Activated naive CD4-positive, alpha-beta T cell treated with anti-CD3 and anti-CD28 coated beads, Interleukin-2, amount 50 U/mL, for 16 hours (primary cell): ENCODE results near the gene SAMD14.

Source experiments
- DNase-seq: peaks from one replicate; pipeline ENCODE4 v3.0.0-alpha.2; 2020

Gene SAMD14

DNA sequence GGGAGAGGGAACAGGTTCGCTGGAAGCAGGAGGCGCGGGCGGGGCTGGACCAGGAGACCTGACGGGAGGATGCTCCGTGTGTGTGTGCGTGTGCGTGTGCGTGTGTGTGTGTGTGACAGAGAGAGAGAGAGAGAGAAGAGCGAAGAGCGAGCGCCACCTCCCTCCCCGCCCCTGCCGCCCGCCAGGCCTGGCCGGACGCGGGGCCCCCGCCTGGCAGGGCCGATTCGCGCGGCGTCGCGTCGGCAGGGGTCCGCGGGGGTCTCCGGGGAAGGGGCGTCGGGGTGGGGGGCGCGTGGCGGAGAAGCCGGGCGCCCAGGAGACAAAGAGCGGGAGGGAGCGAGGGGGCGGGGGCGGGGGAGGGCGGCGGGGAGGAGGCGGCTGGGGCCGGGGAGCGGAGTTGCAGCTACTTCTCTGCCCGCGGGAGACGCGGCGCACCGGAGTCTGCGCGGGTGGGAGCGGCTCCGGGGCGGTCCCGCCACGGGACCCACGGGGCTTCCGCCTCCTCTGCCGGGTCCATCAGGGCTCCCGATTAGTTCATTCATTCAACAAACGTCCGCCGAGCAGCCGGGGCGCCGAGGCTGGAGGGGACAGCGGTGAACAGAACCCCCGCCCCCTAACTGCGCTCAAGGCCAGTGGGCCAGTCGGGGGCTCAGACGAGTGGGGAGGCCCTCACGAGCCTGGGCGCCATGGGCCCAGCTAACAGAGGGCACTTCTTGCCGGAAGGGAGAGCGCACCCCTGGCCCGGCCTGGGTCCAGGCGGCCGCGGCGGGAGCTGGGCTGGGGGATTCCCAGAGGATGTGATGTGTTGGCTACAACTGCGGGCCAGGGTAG, at the start of gene SAMD14:
Gene SAMD14 (minus strand): TSS at position 433 of the 831 bp plus-strand sequence. CDS start 5,201 bp downstream, outside the sequence.
- peak; percentile 49 for DNase-seq

DNA sequence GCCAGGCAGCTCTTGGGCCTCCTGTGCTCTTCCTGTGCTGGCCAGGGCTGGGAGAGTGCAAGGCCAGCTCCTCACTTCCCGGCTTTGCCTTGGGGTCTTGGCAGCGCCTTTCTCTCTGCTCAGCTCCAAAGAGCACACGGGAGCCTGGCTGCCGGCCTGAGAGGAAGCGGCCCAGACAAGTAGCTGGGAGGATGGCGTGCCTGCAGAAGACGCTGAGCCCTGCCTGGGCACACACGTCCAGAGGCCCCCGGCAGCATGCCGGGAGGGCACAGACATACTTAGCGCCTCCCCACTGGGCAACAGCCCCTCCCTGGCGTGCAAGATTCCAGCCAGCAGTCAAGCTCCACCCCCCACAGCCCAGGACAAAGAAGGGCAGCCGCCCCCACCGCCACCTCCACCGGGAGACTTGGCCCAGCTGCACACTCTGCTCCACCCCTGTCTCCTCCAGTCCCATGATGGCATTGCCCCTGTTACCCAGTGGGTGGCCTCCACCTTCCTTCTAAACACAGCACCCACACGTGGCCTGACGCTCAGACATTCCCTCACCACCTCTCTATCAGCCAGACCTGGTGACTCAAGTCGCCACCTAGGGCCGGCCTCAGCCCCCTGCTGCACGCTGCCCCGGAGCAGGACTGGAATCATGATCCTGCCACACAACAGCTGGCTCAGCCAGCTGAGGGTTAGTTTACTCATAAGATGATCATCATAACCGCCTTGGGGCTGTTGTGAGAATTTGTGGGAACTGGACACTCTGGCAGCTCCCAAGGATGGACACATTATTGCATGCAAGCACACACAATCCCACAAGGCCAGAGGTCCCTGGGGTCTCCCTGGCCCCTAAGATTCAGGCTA, 48.2 kb upstream of the SAMD14 start:
- peak; percentile 39 for DNase-seq

DNA sequence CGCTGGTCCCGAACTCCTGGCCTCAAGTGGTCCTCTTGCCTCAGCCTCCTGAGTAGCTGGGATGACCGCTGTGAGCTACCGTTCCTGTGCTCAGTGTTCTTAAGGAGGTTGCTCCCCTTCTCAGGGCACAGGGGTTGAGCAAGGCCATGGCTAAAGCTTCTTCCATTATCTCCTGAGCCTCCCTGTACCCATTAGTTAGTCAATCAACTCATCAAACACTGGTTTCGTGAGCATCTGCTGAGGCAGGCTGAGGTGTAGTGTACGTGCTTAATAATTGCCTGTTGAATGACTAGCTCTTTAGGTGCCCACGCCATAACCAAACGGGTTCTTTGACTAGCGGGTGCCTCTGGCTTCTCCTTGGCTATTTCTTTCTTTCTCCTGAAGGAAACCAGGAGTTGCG, 47.5 kb upstream of the SAMD14 start:
- no peak for DNase-seq

DNA sequence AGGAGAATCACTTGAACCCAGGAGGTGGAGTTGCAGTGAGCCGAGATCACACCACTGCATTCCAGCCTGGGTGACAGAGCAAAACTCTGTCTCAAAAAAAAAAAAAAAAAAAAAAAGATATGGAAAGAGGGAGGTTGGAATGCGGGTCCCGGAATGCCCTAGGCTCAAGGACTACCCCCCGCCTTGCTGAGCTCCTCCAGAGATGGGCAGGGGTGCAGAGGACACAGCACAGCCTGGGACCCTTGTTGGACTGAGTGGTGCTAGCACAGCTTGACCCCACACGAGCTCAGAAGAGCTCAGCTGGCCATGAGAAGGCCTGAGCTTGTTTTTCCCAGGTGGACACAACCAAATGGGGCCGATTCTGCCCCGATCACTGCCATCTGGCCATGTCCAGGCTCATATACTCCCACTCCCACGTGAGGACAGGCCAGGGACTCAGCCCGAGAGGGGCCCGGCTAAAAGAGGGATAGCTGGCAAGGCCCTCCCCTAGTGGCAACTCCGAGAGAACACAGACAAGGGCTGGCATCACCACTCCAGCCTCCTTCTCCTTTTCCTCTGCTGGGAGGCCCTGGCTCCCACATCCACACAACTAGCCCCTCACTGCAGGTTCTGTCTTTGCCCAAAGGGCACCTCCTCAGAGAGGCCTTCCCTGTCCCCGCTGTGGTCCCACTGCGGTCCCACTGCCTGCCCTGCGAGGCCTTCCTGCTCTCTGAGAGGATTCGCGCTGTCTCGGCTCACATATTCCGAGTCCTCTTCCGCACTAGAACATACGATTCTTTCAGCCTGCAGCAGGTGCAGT, 46.8 kb upstream of the SAMD14 start:
- DNase-seq = no peak

DNA sequence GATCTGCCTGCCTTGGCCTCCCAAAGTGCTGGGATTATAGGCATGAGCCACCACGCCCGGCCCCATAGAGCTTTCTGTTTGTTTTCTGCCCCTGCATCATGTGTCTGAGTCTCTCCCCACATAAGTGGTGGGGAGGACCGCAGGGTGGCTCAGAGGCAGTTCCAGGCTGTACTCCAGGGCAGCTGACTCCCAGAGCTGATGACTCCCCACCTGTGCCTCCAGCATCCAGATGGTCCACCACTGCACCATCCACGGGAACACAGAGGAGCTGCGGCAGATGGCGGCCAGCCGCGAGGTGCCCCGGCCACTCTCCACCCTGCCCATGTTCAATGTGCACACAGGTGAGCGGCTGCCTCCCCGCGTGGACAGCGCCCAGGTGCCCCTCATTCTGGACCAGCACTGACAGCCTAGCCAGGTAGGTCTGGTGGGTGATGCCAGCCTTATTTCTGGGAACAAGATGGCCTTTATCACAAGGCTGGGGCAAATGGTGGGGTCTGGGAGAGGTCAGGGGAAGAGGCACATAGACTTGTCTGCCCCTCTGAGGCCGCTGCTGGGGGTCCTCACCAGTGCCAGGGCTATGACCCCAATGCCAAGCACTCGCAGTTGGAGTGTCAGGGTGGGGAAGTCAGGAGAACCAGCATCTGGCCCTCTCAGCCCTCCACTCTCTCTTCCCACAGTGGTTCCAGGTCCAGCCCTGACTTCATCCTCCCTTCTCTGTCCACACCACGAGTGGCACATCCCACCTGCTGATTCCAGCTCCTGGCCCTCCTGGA, 45.3 kb upstream of the SAMD14 start:
- no peak for DNase-seq

DNA sequence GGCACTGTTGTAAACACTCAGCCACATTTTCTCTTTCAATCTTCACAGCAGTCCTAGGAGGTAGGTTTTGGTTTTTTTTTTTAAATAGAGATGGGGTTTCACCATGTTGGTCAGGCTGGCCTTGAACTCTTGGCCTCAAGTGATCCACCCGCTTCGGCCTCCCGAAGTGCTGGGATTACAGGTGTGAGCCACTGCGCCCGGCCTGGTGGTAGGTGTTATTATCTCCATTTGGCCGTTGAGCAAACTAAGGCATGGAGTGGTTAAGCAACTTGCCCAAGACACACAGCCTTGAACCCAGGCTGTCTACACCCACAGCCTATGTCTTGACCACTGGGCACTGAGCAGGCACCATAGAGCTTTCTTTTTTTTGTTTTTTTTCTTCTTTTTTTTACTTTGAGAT, 44.5 kb upstream of the SAMD14 start:
- no peak for DNase-seq

DNA sequence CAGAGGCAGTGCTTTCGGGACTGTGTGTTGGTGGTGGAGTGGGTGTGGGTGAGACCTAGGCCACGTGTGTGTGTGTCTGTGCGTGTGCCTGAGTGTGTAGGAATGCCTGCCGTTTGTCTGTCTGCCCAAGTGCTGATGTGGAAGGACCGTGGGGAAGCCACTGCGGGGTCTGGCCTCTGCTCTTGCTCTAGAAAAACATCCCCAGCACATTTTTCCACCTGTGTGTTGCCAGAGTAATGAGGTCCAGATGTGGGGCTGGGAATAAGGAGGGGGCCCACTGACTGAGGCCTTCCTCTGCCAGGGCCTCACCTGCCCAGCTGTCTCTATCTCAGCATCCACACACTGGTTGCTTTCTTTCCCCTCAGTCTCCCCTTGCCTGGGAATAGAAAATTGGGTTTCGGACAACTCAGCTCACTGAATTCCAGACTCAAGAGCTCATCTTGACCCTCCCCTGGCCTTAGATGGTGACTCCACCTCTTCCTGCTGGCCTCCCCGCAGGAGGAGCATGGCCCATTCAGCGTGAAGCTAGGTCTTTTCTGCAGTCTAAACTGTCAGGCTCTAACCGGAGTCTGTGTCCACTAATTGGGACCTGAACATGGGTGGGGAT, 43.5 kb upstream of the SAMD14 start:
- DNase-seq = no peak

DNA sequence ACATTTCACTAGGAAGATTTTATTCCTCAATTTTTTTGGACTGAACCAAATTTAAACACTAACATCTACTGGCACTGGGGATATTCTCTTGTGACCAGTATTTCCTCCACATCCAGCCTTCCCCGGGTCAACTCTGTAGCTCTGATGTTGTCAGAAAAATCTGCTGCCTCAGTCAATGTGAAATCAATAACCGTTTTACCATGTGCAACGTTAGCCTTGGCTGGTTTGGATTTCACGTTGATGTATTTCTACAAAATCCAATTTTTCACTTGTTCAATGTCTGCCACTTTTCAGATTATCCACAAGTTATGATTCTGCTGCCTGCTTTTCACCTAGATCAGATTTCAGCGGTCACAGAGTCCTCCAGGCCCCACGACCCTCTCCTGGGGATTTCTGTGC, 43.0 kb upstream of the SAMD14 start:
- no peak for DNase-seq

DNA sequence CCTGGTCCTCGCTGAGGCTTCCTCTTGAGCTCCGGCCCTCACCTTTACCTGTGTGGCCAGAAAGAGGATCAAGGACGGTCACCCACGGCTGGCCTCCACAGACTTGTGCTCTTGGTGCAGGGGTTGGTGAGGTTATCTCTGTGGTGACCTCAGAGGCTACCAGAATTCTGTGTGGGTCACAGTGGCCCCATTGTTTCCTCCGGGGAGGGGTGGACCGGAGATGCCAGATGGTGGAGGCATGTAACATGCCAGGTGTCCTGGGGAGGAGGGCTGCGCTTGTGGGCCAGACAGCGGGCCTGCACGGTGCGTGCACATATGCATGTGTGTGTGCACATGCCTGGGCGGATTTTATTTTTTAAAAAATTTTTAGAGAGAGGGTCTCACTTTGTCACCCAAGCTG, 42.2 kb upstream of the SAMD14 start:
- no peak for DNase-seq

DNA sequence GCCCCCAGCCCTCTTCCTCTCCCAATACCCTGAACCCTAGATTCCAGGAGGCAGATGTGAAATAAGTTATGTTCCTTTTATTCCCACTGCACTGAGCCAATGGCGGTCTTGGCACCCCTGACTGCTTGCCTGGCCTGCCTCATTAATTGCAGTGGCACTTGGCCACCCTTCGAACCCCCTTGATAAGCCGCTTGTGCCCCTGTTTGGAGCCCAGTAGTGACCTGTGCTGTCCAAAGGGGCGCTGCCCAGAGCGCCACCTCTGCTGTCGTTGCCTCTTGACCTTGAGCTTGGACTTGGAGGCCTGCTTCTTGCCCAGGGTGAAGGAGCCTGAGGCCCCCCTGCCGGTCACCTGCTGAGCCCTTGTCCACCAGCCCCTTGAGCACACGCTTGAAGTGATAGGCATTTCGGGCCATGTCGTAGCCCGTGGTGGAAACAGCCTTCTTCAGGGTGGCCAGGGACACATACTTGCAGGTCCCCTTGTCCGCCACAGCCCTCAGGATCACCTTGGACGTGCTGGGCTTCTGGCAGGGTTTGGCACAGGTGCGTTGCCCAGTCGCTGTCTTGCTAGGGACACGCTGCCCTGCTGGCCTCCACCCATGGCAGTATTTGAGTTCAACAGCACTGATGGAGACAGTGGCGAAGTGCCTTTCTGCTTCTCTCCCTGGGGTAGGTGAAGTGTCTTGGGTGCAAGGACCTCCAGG, 41.6 kb upstream of the SAMD14 start:
- DNase-seq = no peak

DNA sequence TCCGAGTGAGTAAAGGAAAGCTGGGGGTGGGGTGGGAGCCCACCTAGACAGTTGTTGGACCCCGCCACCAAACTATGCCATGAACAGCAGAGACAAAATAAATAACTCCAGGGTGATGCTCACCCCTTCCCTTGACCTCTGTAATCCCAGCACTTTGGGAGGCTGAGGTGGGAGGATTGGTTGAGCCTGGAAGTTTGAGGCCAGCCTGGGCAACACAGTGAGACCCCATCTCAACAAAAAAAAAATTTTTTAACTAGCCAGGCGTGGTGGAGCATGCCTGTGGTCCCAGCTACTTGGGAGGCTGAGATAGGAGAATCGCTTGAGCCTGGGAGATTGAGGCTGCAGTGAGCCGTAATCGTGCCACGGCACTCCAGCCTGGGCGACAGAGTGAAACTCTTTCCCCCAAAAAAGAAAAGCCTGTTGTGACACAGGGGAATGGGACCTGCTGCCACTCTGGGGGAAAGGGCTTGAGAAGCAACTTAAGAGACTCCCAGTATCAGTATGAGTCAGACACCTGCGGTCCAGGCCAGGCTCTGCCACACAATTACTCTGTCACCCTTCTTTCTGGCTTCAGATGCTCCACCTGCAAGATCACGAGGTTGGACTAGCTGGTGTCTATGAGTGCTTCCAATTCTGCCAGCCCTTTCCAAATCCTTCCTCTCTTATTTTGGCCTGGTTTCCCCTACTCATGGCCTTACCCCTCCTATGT, 40.9 kb upstream of the SAMD14 start:
- DNase-seq = no peak

DNA sequence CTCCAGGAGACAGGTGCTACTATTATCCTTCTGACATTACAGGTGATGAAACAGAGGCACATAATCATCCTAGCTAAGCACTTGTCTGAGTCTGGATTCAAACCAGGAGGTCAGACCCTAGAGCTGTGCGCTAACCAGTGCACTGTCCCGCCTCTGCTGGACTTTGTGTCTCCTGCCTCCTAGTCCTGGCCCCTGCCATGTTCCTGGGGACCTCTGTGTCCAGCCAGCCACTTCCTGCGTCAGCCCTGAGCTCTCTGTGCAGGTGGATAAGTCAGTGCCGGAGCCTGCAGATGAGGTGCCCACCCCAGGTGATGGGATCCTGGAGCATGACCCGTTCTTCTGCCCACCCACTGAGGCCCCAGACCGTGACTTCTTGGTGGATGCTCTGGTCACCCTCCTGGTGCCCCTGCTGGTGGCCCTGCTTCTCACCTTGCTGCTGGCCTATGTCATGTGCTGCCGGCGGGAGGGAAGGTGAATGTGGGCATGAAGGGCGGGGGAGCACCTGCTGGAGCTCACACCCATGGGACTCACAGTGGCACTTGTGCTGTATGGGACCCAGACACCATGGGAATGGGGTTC, 40.0 kb upstream of the SAMD14 start:
- no peak for DNase-seq

DNA sequence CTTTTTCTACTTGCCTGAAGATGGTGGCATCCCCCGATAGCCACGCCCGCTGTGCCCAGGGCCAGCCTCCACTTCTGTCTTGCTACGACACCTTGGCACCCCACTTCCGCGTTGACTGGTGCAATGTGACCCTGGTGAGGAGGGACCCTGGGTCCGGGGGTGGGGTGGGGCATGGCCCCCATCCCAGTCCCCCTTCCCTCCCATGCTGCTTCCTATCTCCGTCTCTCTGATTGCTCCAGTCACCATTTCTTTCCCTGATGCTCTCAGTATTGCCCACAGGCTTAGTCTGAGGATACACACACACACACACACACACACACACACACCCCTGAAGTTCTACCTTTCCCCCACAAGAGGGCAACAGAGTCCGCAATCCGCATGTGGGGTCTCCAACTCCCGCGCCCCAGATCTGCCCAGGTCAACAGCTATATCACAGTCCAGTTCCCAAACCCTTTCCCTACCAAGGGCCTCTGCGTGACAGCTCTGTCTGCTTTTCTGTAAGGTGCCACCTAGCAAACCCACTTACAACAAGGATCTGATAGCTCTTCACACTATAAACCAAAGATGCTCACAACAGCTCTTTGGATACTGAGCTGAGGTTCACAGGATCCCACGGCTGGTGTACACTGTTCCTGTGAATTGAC, 39.3 kb upstream of the SAMD14 start:
- DNase-seq = peak; percentile 50

DNA sequence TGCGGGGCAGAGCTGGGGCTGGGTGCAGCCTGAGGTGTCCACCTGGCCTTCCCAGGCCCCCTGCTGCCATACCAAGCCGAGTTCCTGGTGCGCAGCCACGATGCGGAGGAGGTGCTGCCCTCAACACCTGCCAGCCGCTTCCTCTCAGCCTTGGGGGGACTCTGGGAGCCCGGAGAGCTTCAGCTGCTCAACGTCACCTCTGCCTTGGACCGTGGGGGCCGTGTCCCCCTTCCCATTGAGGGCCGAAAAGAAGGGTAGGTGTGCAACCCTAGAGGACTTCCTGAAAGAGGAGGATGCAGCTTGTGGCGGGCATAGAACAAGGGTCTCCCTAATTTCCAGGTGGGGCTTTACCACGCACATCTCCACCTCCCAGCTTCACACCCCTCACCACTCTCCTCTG, 38.4 kb upstream of the SAMD14 start:
- DNase-seq = no peak

DNA sequence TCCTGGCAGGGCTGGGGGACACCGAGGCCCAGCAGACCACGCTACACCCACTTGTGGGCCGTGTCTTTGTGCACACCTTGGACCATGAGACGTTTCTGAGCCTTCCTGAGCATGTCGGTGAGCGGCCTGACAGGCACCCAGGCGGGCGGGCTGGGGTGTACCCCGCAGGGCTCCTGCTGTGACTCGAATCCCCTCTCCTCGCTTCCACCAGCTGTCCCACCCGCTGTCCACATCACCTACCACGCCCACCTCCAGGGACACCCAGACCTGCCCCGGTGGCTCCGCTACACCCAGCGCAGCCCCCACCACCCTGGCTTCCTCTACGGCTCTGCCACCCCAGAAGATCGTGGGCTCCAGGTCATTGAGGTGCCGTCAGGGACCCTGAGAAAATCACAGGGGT, 37.4 kb upstream of the SAMD14 start:
- DNase-seq = no peak

DNA sequence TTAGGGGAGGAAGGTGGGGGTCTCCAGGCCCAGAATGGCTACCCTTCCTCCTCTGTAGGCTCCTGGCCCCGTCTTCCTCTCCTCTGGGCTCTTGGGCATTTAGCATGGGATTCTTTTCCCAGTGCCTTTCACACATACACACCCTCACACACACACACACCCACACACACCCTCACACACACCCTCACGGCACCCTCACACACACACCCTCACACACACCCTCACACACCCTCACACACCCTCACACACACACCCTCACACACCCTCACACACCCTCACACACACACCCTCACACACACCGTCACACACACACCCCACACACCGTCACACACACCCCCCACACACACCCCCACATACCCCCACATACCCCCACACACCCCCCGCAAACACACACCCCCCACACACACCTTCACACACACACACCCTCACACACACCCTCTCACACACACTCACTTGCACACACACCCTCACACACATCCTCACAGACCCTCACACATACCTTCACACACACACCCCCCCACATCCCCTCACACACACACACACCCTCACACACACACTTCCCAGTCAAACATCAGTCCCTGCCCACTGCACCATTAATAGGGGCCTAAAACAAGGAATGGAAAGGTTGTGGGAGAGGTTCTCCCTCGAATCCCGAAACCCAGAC, 36.7 kb upstream of the SAMD14 start:
- no peak for DNase-seq

DNA sequence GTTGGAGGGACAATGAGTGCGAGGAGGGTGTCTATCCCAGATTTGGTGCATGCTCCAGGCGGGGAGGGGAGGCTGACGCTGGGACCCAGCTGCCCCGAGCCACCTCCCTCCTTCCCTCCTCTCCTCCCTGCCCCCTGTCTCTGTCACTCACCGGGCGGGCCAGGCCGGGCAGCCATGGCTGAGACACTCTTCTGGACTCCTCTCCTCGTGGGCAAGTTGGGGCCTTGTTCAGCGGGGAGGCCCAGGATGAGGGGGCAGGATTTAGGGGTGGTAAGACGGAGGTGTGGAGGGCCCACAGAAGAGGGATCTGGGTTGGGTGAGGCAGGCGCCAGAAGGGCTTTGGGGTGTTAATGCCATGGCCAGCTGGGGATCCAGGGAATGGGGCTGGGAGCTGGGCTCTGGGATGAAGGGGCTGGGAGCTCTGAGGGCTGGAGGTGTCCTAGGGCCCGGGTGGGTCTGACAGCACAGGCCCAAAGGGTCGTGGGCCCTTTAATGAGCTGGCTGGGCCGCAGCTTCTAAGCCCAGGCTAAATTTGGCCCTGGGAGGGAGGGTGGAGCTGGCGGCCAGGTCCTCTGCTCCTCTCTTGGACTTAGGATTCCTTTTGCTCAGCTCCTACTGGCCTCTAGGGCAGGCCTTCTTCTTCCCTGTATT, 36.0 kb upstream of the SAMD14 start, which contains the start of gene SGCA:
Gene SGCA (plus strand): TSS at position 139 of the 651 bp plus-strand sequence. CDS start 36 bp downstream, at position 175.
- no peak for DNase-seq

DNA sequence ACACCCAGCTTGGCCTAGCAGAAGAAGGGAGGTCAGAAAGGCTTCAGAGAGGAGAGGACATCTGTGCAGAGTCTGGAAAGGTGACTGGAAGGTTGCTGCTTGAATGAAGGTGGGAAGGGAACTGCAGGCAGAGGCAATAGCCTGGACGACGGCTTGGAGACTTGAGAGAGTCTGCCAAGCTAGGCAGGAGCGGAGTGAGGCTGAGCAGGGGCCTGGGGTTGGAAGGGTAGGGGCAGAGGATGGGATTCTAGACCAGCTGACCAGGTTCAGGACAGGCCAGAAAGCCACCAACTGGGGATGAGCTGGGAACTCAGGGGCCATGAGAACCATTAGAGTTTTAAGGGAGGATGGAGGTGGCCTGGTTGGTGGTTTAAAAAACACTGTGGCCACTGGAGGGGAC, 35.5 kb upstream of the SAMD14 start:
- DNase-seq = no peak

DNA sequence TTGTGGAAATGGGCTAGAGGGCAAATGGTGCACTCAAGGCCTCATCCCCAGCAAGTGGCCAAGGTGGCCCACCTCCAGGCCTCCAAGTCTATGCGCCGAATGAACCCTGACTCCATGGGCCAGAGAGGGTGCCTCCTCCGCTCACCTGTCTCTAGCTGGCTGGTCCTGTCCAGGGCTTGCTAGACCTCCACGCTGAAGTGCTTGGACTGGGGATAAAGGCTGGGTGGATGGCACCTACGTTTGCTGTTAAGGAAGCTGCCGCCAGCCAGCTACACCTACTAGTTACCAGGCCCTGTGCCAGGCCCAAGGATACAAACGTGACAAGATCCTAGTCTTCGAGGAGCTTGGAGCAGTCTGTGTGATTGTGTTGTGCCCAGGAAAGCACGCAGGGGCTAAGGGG, 35.1 kb upstream of the SAMD14 start:
- no peak for DNase-seq
